ENCODE data around the gene PLEKHJ1. TPM values are rescaled to one million over a fixed set of nuclear protein-coding genes. Genes with fewer than 3 reads are reported as not detected.

The PLEKHJ1 gene
- polyA plus RNA-seq, 1 donor from 2014 or later = 219 TPM

DNA sequence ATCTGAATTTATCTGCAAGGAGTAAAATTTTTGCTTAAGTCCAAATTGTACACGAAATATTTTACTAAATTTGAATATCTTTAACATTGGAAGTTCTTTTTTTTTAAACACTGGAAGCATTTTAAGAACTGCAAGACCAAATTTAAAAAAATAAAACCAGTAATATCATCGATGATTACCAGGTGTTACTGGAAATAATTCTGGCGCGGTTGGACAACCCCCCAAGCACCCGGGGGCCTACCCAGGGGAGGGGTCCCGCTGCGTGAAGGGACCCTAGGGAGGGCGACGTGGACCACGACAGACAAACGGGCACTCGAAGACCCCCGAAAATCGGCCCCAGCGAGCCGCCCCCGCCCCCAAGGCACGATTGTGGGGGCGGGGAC is 32.7 kb upstream of the PLEKHJ1 start:
- peak overlapping the region; percentile 76 for H3K9ac ChIP-seq (ENCODE audit: low read length)
- peak overlapping the region; percentile 76 for H2AFZ ChIP-seq (ENCODE audit: low read depth, low read length)
- peaks cover 4% of the 10 kb centered on the region for H3F3A ChIP-seq (ENCODE audit: insufficient read depth, low read length, poor library complexity, severe bottlenecking)
- no peaks in the 10 kb centered on the region for H3K9me3 ChIP-seq (ENCODE audit: low read length)
- H3K9me2 ChIP-seq (ENCODE audit: insufficient read depth, low read length) = no peaks in the 10 kb centered on the region
- H3K4me2 ChIP-seq (ENCODE audit: low read length) = peak overlapping the region; percentile 68
- peak overlapping the region; percentile 99 for H3K4me3 ChIP-seq (ENCODE audit: low read length)
- peaks cover 35% of the 10 kb centered on the region for H3K79me2 ChIP-seq (replicated peaks; ENCODE audit: insufficient read depth, low read length)
- H3K36me3 ChIP-seq (ENCODE audit: insufficient read depth, low read length) = no peaks in the 10 kb centered on the region
- H3K27me3 ChIP-seq (ENCODE audit: insufficient read depth, low read depth, low read length) = no peaks in the 10 kb centered on the region
- TF ChIP-seq SMC3 (conservative IDR thresholded peaks at IDR 0.05; ENCODE audit: poor library complexity) = no peak
- no peak for TF ChIP-seq EZH2 (IDR thresholded peaks at IDR 0.05; ENCODE audit: borderline replicate concordance, insufficient read depth, low read length, poor library complexity, severe bottlenecking)
- peak overlapping the region; percentile 65 for H3K27ac ChIP-seq (ENCODE audit: low read length)
- peaks cover 39% of the 10 kb centered on the region for H4K20me1 ChIP-seq (ENCODE audit: insufficient read depth)

DNA sequence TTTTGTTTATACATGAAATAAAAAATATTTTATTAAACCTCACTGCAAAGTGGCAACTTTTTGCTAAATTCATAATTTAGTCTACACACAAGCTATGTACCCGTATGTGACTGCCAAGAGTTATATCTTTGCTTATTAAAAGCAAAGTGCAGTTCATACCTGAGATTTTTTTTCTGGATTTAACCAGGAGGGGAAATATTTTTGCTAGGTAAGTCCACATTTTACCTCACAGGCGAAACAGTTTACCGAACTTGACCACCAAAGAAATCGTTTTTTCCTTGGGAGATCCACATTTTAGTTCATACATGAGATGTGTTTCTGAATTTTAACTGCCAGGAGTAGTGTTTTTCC is 32.3 kb upstream of the PLEKHJ1 start:
- Histone ChIP-seq H3K4me2 (ENCODE audit: low read length) (peak overlapping the region; percentile 68), H3K79me2 (replicated peaks; ENCODE audit: insufficient read depth, low read length) (peaks cover 32% of the 10 kb centered on the region), H3K9me2 (ENCODE audit: insufficient read depth, low read length) (no peaks in the 10 kb centered on the region), H3F3A (ENCODE audit: insufficient read depth, low read length, poor library complexity, severe bottlenecking) (peaks cover 4% of the 10 kb centered on the region), H4K20me1 (ENCODE audit: insufficient read depth) (peaks cover 36% of the 10 kb centered on the region), H3K4me3 (ENCODE audit: low read length) (peak overlapping the region; percentile 99), H2AFZ (ENCODE audit: low read depth, low read length) (no peak overlapping the region), H3K36me3 (ENCODE audit: insufficient read depth, low read length) (no peaks in the 10 kb centered on the region), H3K27me3 (ENCODE audit: insufficient read depth, low read depth, low read length) (no peaks in the 10 kb centered on the region), H3K9me3 (ENCODE audit: low read length) (no peaks in the 10 kb centered on the region), H3K9ac (ENCODE audit: low read length) (peak overlapping the region; percentile 76), H3K27ac (ENCODE audit: low read length) (no peak overlapping the region)
- TF ChIP-seq, protein P1, sequence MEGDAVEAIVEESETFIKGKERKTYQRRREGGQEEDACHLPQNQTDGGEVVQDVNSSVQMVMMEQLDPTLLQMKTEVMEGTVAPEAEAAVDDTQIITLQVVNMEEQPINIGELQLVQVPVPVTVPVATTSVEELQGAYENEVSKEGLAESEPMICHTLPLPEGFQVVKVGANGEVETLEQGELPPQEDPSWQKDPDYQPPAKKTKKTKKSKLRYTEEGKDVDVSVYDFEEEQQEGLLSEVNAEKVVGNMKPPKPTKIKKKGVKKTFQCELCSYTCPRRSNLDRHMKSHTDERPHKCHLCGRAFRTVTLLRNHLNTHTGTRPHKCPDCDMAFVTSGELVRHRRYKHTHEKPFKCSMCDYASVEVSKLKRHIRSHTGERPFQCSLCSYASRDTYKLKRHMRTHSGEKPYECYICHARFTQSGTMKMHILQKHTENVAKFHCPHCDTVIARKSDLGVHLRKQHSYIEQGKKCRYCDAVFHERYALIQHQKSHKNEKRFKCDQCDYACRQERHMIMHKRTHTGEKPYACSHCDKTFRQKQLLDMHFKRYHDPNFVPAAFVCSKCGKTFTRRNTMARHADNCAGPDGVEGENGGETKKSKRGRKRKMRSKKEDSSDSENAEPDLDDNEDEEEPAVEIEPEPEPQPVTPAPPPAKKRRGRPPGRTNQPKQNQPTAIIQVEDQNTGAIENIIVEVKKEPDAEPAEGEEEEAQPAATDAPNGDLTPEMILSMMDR (IDR thresholded peaks at IDR 0.05; ENCODE audit: poor library complexity, severe bottlenecking) = no peak
- no peak for TF ChIP-seq POLR2AphosphoS5 (IDR thresholded peaks at IDR 0.05)
- no peak for TF ChIP-seq MXI1 (conservative IDR thresholded peaks at IDR 0.05; ENCODE audit: poor library complexity, severe bottlenecking)
- no peak for TF ChIP-seq TAF1 (IDR thresholded peaks at IDR 0.05; ENCODE audit: low read depth)
- TF ChIP-seq EZH2 (IDR thresholded peaks at IDR 0.05; ENCODE audit: borderline replicate concordance, insufficient read depth, low read length, poor library complexity, severe bottlenecking) = no peak
- no peak for TF ChIP-seq SMC3 (conservative IDR thresholded peaks at IDR 0.05; ENCODE audit: poor library complexity)
- no peak for TF ChIP-seq EP300 (conservative IDR thresholded peaks at IDR 0.05; ENCODE audit: poor library complexity, severe bottlenecking)
- no peak for TF ChIP-seq RAD21 (conservative IDR thresholded peaks at IDR 0.05)
- TF ChIP-seq, protein P2, sequence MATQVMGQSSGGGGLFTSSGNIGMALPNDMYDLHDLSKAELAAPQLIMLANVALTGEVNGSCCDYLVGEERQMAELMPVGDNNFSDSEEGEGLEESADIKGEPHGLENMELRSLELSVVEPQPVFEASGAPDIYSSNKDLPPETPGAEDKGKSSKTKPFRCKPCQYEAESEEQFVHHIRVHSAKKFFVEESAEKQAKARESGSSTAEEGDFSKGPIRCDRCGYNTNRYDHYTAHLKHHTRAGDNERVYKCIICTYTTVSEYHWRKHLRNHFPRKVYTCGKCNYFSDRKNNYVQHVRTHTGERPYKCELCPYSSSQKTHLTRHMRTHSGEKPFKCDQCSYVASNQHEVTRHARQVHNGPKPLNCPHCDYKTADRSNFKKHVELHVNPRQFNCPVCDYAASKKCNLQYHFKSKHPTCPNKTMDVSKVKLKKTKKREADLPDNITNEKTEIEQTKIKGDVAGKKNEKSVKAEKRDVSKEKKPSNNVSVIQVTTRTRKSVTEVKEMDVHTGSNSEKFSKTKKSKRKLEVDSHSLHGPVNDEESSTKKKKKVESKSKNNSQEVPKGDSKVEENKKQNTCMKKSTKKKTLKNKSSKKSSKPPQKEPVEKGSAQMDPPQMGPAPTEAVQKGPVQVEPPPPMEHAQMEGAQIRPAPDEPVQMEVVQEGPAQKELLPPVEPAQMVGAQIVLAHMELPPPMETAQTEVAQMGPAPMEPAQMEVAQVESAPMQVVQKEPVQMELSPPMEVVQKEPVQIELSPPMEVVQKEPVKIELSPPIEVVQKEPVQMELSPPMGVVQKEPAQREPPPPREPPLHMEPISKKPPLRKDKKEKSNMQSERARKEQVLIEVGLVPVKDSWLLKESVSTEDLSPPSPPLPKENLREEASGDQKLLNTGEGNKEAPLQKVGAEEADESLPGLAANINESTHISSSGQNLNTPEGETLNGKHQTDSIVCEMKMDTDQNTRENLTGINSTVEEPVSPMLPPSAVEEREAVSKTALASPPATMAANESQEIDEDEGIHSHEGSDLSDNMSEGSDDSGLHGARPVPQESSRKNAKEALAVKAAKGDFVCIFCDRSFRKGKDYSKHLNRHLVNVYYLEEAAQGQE (IDR thresholded peaks at IDR 0.05; ENCODE audit: borderline replicate concordance) = no peak

All from neural cell (in vitro differentiated cells).